IMR-90 (cell line): ENCODE measurements around the gene KIF6. TPM values are rescaled to one million over a fixed set of nuclear protein-coding genes. Genes with fewer than 3 reads are reported as not detected.

Source experiments
- ATAC-seq: fragments of 200-7000 bp; cut with Tn5 transposase; 2 replicates; pipeline ENCODE4 v1.9.1; 2020; ENCODE audit warnings: low read depth, mild to moderate bottlenecking, moderate library complexity
- BruUV-seq: library from RNA; stranded (reverse); fragments of 400-500 nt; replicated peaks from 2 replicates; lab custom pipeline; 2021; lab: Mats Ljungman, UMichigan
- CTCF ChIA-PET: fragments of 300-600 bp; formaldehyde crosslinking; extraction: SDS; loops from one replicate; lab custom pipeline; 2021; ENCODE audit warnings: antibody characterized with exemption; lab: Yijun Ruan, JAX
- POLR2A ChIA-PET: fragments of 300-600 bp; sonication (Branson Sonifier 250); formaldehyde crosslinking; loops from one replicate; lab custom pipeline; 2022; ENCODE audit warnings: antibody characterized with exemption; ENCODE audit not compliant: unreplicated experiment; lab: Charles Lee
- DNase-seq: peaks from one replicate; pipeline ENCODE4 v3.0.0; 2013
- H2AFZ ChIP-seq: replicated peaks from 2 replicates; pipeline ENCODE3; 2013; ENCODE audit warnings: low read length, mild to moderate bottlenecking; ENCODE audit not compliant: poor library complexity
- H2AK5ac ChIP-seq: 2 replicates; pipeline ENCODE4 v1.6.1; 2013; ENCODE audit warnings: low read depth, low read length, inconsistent platforms
- H2AK9ac ChIP-seq: replicated peaks from 2 replicates; pipeline ENCODE3; 2013; ENCODE audit warnings: mild to moderate bottlenecking, low read depth, low read length, moderate library complexity; ENCODE audit not compliant: poor library complexity
- H2BK120ac ChIP-seq: 2 replicates; pipeline ENCODE4 v1.6.1; 2013; ENCODE audit warnings: low read depth, low read length, inconsistent platforms
- H2BK15ac ChIP-seq: 3 replicates; pipeline ENCODE4 v1.6.1; 2013; ENCODE audit warnings: low read depth, low read length, inconsistent platforms
- H2BK20ac ChIP-seq: 2 replicates; pipeline ENCODE4 v1.6.1; 2013; ENCODE audit warnings: low read depth, mild to moderate bottlenecking, inconsistent platforms, low read length, moderate library complexity
- H2BK5ac ChIP-seq: 2 replicates; pipeline ENCODE4 v1.6.1; 2013; ENCODE audit warnings: mild to moderate bottlenecking, low read depth, low read length, inconsistent platforms; ENCODE audit not compliant: poor library complexity, severe bottlenecking
- H3K14ac ChIP-seq: replicated peaks from 2 replicates; pipeline ENCODE4 v1.6.1; 2013; ENCODE audit warnings: low read depth, low read length, inconsistent platforms
- H3K18ac ChIP-seq: 2 replicates; pipeline ENCODE4 v1.6.1; 2013; ENCODE audit warnings: low read depth, low read length, control low read depth
- H3K23ac ChIP-seq: 2 replicates; pipeline ENCODE4 v1.6.1; 2013; ENCODE audit warnings: low read depth, low read length, inconsistent platforms
- H3K27ac ChIP-seq: 2 replicates; pipeline ENCODE4 v1.5.1; 2013; ENCODE audit warnings: mild to moderate bottlenecking, control low read depth, low read length; ENCODE audit not compliant: insufficient read depth
- H3K27me3 ChIP-seq: 2 replicates; pipeline ENCODE4 v1.6.1; 2013; ENCODE audit warnings: low read length; ENCODE audit not compliant: control insufficient read depth, insufficient read depth
- H3K36me3 ChIP-seq: 2 replicates; pipeline ENCODE4 v1.6.1; 2013; ENCODE audit warnings: low read length, mixed read lengths; ENCODE audit not compliant: control insufficient read depth, insufficient read depth
- H3K4ac ChIP-seq: 2 replicates; pipeline ENCODE4 v1.6.1; 2013; ENCODE audit warnings: low read depth, low read length, inconsistent platforms
- H3K4me1 ChIP-seq: 2 replicates; pipeline ENCODE4 v1.6.1; 2013; ENCODE audit warnings: low read length, mixed read lengths; ENCODE audit not compliant: control insufficient read depth, insufficient read depth
- H3K4me2 ChIP-seq: 2 replicates; pipeline ENCODE4 v1.6.1; 2013; ENCODE audit warnings: low read depth, mild to moderate bottlenecking, control low read depth, low read length, moderate library complexity
- H3K4me3 ChIP-seq: 2 replicates; pipeline ENCODE4 v1.5.1; 2013; ENCODE audit warnings: low read depth, mild to moderate bottlenecking, control low read depth, low read length, moderate library complexity; ENCODE audit not compliant: insufficient read depth
- H3K56ac ChIP-seq: 2 replicates; pipeline ENCODE4 v1.6.1; 2013; ENCODE audit warnings: low read length, inconsistent platforms; ENCODE audit not compliant: insufficient read depth; ENCODE audit errors: extremely low read depth
- H3K79me1 ChIP-seq, 2 experiments: 2 replicates each; pipeline ENCODE4 v1.6.1; 2013; ENCODE audit warnings: low read length in 2 of 2, inconsistent platforms in 1 of 2, low read depth in 1 of 2
- H3K9ac ChIP-seq: 2 replicates; pipeline ENCODE4 v1.6.1; 2013; ENCODE audit warnings: low read depth, low read length, control low read depth
- H3K9me1 ChIP-seq: 2 replicates; pipeline ENCODE4 v1.6.1; 2013; ENCODE audit warnings: low read length, inconsistent platforms; ENCODE audit not compliant: insufficient read depth
- H3K9me3 ChIP-seq: 2 replicates; pipeline ENCODE4 v1.6.1; 2013; ENCODE audit warnings: low read length; ENCODE audit not compliant: control insufficient read depth, insufficient read depth
- H4K20me1 ChIP-seq: 2 replicates; pipeline ENCODE4 v1.6.1; 2013; ENCODE audit warnings: low read length, inconsistent platforms; ENCODE audit not compliant: insufficient read depth
- H4K5ac ChIP-seq: 2 replicates; pipeline ENCODE4 v1.6.1; 2013; ENCODE audit warnings: mild to moderate bottlenecking, low read depth, low read length, control low read depth
- H4K8ac ChIP-seq, 2 experiments: 2 replicates each; pipeline ENCODE4 v1.6.1; 2013; ENCODE audit warnings: low read depth in 2 of 2, low read length in 2 of 2, control low read depth in 1 of 2, inconsistent platforms in 1 of 2
- H4K91ac ChIP-seq: 2 replicates; pipeline ENCODE4 v1.6.1; 2013; ENCODE audit warnings: low read depth, low read length, inconsistent platforms; ENCODE audit not compliant: insufficient read depth
- BHLHE40 ChIP-seq: fragments of 150-350 bp; IDR thresholded peaks from 2 replicates; pipeline ENCODE4 v1.6.1; 2016; ENCODE audit warnings: mild to moderate bottlenecking, low read depth, low read length
- CEBPB ChIP-seq: IDR thresholded peaks from 2 replicates; pipeline ENCODE4 v1.6.1; 2012; ENCODE audit warnings: low read depth, low read length, improper control_type of control experiment
- FOS ChIP-seq: fragments of 150-350 bp; IDR thresholded peaks from 2 replicates; pipeline ENCODE4 v1.6.1; 2016; ENCODE audit warnings: low read depth, low read length
- MAFK ChIP-seq: IDR thresholded peaks from 2 replicates; pipeline ENCODE4 v1.6.1; 2012; ENCODE audit warnings: low read depth, low read length, improper control_type of control experiment
- NFE2L2 ChIP-seq: fragments of 150-350 bp; IDR thresholded peaks from 2 replicates; pipeline ENCODE4 v1.6.1; 2016; ENCODE audit warnings: low read depth, mild to moderate bottlenecking, low read length
- POLR2A ChIP-seq: IDR thresholded peaks from 2 replicates; pipeline ENCODE4 v1.6.1; 2012; ENCODE audit warnings: mild to moderate bottlenecking, low read depth, low read length
- RAD21 ChIP-seq: IDR thresholded peaks from 2 replicates; pipeline ENCODE4 v1.6.1; 2012; ENCODE audit warnings: low read length, improper control_type of control experiment
- RCOR1 ChIP-seq: IDR thresholded peaks from 2 replicates; pipeline ENCODE4 v1.6.1; 2012; ENCODE audit warnings: mild to moderate bottlenecking, low read length, improper control_type of control experiment; ENCODE audit not compliant: insufficient replicate concordance
- RFX5 ChIP-seq: IDR thresholded peaks from 2 replicates; pipeline ENCODE4 v1.8.0; 2012; ENCODE audit warnings: low read depth, mild to moderate bottlenecking, low read length, moderate library complexity
- SMC3 ChIP-seq: fragments of 150-350 bp; IDR thresholded peaks from 2 replicates; pipeline ENCODE4 v1.6.1; 2016; ENCODE audit warnings: low read depth, mild to moderate bottlenecking, antibody characterized with exemption, low read length, moderate library complexity
- WGBS, 2 experiments: methylation state at CpG; one replicate each; pipeline versions ENCODE4 v1.1.5 to v1.1.7; 2013; ENCODE audit warnings: missing lambda C conversion rate in 2 of 2; ENCODE audit not compliant: insufficient read length in 1 of 2; ENCODE audit errors: extremely low coverage in 2 of 2; 5-methylcytosine and 5-hydroxymethylcytosine counted together
- dilution Hi-C: fragments of 300-500 bp; cut with HindIII; formaldehyde crosslinking; loops from one replicate; pipeline ENCODE4 v1.14.3; 2018; ENCODE audit warnings: low sequenced_read_pairs; ENCODE audit not compliant: unreplicated experiment
- in situ Hi-C: fragments of 300-500 bp; cut with MboI; formaldehyde crosslinking; loops from 3 replicates; pipeline ENCODE4 v1.14.3; 2019; ENCODE audit warnings: low sequenced_read_pairs, inconsistent platforms, mixed read lengths
- intact Hi-C: fragments of 100-400 bp; cut with micrococcal nuclease; formaldehyde crosslinking; loops from 2 replicates; pipeline ENCODE4 v1.10.0; 2022
- polyA plus RNA-seq, 3 experiments: library from polyadenylated mRNA; depleted of rRNA; stranded (reverse); fragments of >200 nt; gene quantifications; 2 replicates each; pipeline ENCODE4 v1.2.3, GENCODE V29; 2012; ENCODE audit warnings: low replicate concordance in 1 of 3
- total RNA-seq: library from RNA; depleted of rRNA; stranded (reverse); fragments of >200 nt; gene quantifications from 2 replicates; pipeline ENCODE4 v1.2.3, GENCODE V29; 2012
- TF ChIP-seq, protein P1 (sequence below): fragments of 150-350 bp; IDR thresholded peaks from 2 replicates; pipeline ENCODE4 v1.6.1; 2016; ENCODE audit warnings: low read depth, mild to moderate bottlenecking, low read length, moderate library complexity, borderline replicate concordance

Gene KIF6
- total and polyA plus RNA-seq, 2 of the 4 experiments (the other 2 are of a cell fraction), result under 0.01 to 0.10 TPM

DNA sequence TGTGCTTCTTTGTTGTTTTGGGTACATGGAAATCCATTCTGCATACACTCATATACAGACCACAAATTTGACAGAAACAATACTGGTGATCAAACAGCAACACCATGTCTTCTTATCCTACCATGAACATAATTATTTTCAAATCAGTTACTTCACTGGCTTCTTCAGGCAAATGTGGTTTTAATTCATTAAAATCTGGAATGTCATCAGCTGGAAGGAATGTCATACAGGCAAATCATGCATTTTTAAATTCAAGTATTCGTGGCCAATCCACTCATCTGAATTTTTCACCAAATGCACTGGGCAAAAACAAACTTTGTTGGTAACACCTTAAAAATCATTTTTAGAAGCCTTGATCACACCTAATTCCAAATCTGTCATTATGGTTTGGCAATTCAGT lies 59.3 kb downstream of the KIF6 start:
- DNase-seq (peak; percentile 4), ATAC-seq (no peak)
- POLR2A ChIA-PET, result no interaction called here
- in situ Hi-C loops (no loop called here), intact Hi-C loops (no loop called here), dilution Hi-C loops (no loop called here)
- Histone ChIP-seq H3K4me3 (no peak overlapping the region), H4K91ac (no peak overlapping the region), H3K27me3 (no peaks in the 10 kb centered on the region), H3K56ac (no peak overlapping the region), H3K9me3 (no peaks in the 10 kb centered on the region), H3K4me2 (no peak overlapping the region), H2AK5ac (no peak overlapping the region), H3K36me3 (no peaks in the 10 kb centered on the region), H3K4ac (no peak overlapping the region), H3K79me1 (no peaks in the 10 kb centered on the region), H3K9ac (no peak overlapping the region), H4K8ac (no peak overlapping the region), H2AK9ac (no peak overlapping the region), H2AFZ (no peak overlapping the region), H2BK15ac (no peak overlapping the region), H2BK5ac (no peak overlapping the region), H2BK20ac (no peak overlapping the region), H3K27ac (no peak overlapping the region), H3K14ac (no peak overlapping the region), H4K5ac (no peak overlapping the region), H3K9me1 (no peaks in the 10 kb centered on the region), H4K20me1 (no peaks in the 10 kb centered on the region), H3K4me1 (0 out of 2 replicates have a peak, but pooled peaks cover 3% of the 10 kb centered on the region), H3K23ac (no peak overlapping the region), H3K18ac (no peak overlapping the region), H2BK120ac (no peak overlapping the region)
- CTCF ChIA-PET, result interaction anchor here (1.0 kb wide), 1 partner anchor 24 kb away, joined by 4 read pairs; no protein-coding TSS in a partner anchor
- no TSS peak for BruUV-seq
- 29% methylated on average over 1 of the region's 1 CpG; no CpG with 5 or more reads in 1 of the 2 experiments for WGBS, 2 experiments
- TF ChIP-seq RFX5 (no peak), RAD21 (no peak), POLR2A (no peak), RCOR1 (no peak), NFE2L2 (no peak), FOS (no peak), CEBPB (no peak), BHLHE40 (no peak), MAFK (no peak), SMC3 (no peak)
- TF ChIP-seq, protein P1, sequence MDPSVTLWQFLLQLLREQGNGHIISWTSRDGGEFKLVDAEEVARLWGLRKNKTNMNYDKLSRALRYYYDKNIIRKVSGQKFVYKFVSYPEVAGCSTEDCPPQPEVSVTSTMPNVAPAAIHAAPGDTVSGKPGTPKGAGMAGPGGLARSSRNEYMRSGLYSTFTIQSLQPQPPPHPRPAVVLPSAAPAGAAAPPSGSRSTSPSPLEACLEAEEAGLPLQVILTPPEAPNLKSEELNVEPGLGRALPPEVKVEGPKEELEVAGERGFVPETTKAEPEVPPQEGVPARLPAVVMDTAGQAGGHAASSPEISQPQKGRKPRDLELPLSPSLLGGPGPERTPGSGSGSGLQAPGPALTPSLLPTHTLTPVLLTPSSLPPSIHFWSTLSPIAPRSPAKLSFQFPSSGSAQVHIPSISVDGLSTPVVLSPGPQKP, result no peak
